IPS-11a (cell line): ENCODE data around the gene SIRPB2.

Experiments
- H3K4me3 ChIP-seq: one replicate; pipeline ENCODE4 v1.5.1; 2013; ENCODE audit warnings: low read depth, low read length, control low read depth

Gene SIRPB2

DNA sequence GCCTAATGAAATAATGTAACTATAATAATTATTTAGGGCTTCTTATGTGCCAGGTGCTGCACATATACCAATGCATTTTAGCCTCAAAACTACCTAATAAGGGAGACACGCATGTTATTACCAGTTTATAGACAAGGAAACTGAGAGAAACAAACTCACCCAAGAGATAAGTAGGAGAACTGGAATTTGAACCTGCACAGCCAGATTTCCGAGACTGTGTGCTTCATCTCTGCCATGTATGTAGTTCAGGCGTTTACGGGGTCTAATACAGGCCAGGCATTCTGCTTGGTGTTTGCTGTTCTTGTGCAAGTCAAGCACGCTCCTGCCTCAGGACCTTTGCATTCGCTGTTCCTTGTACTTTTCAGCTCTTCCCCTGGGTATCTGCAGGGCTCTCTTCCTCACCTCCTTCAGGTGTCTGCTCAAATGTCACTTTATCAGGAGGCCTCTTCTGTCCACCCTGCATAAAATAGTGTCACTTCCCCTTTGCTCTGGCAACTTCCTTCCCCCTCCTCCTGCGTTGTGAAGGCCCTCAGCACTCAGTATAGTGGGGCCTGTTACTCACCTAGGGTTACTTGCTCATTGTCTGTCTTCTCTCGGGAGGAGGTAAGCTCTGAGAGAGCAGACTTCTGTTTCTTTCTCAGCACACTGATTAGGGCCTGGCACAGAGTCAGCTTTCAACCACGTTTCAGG is 18.5 kb downstream of the SIRPB2 start:
- no peak overlapping the region for H3K4me3 ChIP-seq

DNA sequence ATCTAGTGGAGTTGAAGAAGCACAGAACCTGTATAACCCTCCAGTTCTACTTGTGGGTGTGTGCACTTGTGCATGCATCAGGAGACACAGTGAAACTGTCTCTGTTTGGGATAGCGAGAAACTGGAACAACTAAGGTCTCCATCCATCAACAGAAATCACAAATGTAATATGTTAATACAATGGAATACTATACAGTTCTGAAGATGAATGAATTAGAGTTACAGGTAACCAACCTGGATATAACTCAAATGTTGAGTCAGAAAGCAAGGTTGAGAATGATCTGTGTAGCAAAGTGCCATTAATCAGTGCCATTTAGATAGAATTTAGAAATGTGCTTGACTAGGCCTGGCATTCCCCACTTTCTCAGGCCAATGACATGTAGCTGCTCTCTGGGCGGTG is 20.0 kb downstream of the SIRPB2 start:
- H3K4me3 ChIP-seq, result no peak overlapping the region

DNA sequence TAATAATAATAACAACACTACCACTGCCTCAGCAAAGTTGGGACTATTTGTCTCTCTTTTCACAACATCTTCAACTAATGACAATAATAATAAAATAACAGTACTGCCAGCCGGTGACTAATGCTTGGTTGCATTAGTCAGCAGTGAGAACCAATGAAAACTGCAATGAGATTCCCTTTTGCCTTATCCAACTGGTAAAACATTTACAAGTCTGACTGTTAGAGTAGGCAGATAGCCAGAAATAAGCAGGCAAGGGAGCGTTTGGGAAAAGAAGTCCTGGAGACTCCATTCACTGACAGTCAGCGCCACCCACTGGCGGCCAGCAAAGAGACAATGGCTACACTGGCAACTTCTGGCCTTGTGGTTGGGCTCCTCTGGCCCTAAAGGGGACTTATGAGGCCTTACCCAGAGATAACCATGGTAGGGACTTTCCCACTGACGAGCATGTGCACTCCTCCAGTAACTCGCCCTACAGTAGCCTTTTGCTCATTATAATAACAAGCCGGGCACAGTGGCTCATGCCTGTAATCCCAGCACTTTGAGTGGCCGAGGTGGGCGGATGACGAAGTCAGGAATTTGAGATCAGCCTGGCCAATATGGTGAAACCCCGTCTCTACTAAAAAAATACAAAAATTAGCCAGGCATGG is 21.2 kb downstream of the SIRPB2 start:
- no peak overlapping the region for H3K4me3 ChIP-seq

DNA sequence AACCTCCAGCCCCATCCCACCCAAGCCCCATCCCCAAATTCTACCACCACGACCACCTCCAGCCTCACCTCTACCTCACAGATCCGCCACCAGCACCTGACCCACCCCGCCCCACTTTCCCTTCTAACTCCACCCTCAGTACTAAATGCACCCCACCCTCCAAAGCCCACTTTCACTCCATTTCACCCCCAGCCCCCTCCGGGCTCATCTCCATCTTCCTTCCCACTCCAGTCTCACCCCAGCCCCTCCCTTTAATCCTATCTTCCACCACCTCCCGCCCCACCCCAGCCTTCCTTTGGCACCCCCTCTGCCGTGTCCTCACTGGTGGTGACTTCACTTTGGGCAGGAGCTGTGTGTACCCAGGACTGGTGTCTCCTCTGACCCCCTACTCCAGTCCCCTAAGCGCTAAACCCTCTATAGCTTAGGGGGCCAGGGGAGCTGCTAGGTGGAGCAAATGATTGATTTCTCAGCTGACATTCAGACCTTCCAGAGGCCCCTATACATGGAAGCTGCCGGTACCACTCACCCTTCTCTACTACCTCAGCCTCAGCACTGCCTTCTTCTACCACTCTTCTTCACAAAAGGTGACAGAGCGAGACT is 21.8 kb downstream of the SIRPB2 start:
- H3K4me3 ChIP-seq, result no peak overlapping the region

DNA sequence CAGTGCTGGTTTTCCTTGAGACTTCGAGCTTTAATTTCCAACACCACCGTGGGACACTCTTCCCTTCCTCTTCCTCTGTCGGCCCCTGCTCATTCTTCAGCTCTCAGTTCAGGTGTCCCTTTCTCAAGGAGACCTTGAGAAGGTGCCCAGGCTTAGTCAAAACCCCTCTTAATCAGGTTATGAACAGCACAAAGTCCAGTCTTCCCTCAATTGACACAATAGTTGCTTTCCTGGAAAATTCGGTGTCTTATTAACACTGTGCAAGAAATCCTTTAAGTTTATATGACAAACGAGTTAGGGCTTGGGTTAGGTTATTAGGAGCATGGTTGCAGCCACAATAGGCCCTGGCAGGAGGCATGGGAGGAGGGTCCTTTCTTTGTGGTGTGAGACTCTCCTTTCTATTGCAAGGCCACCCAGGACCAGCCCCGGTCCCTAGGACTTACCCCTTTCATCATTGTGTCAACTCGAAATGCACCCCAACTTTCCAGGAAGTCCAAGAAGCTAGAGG is 23.0 kb downstream of the SIRPB2 start:
- H3K4me3 ChIP-seq, result no peak overlapping the region

DNA sequence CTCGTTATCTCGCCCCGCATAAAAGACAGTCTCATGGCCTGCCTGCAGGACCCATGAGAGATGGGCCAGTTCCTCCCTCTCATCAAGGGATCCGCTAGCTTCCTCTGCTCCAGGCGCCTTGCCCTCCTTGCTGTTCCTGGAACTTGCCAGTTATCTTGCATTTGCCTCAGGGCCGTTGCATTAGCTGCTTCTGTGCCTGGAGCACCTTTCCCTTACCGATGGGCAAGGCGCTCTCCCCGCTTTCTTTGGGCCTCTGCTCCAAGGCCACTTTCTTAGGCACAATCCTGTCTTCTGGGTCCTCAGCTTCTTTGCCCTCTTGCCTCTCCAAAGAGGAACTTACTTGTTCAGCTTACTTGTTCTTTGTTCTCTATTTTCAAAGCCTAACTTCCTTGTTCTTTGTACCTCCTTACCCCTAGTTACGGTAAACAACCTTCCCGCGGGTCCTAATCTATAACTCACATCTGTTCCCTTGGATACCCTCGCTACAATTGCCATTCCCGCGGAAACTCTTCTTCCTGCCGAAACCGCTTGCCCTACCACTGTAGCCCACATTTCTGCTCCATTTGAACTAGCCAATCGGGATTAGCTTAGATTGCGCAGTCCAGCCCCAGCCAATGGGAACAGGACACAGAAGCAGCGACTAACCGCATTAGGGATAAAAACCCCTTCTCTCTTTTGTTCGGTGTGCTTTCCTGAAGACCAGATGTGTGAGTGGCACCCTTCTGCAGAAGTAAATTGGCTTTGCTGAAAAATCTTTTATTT is 23.7 kb downstream of the SIRPB2 start:
- no peak overlapping the region for H3K4me3 ChIP-seq

DNA sequence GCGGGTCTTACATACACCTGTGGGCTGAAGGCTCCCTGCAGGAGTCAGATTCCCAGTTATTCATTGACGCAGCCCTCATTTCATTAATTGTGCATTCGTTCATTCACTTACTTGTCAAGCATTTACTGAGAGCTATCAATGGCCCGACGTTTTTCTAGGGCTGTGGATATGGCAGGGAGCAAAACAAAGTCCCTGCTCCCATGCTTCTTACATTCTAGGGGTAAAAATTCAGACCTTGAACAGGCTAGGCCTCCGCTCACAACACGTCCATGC is 24.2 kb downstream of the SIRPB2 start:
- H3K4me3 ChIP-seq, result no peak overlapping the region

DNA sequence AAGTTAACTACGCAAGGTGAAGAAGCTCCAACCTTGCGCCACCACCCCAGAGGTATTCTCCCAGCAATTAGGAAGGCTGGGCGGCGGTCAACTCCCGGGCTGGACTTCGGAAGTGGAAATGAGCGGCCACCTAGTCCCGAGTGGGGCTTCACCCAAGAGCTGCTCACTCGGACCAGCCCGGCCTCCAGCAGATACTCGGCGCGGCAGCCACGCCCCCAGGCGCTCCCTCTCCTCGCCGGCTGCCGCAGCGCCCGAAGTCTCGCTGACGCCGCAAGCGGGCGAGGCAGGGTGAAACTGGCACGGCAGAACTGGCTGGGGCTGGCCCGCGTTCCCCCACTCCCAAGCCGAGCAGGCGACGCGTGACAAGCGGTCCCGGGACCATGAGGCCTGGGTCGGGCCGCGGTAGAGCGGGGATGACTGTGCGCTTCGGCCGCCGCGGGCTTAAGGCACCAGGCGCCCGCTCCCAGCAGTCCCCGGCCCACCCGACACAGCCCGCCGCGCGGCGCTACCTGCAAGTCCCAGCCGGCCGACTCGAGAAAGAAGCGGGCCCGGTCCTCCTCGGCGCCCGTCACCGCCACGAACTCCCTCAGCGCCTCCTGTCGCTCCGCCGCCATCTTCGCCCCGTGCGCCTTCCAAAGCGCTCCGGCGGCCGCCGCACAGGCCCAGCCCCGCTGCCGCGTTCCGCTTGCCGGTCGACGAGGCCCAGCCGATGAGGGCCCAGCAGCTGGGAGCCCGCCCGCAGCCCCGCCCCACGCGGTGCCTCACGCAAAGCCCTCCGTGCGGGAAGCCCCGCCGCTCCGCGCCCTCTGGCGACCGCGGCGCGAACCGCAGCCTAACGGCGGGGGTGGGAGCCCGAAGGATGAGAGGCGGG is 24.8 kb downstream of the SIRPB2 start, which contains the start of gene NSFL1C:
NSFL1C (minus strand) TSS at position 639 of the 871 bp plus-strand sequence; CDS start at position 614, 25 bp downstream.
- peak within 1 kb of the TSS; percentile 92 for H3K4me3 ChIP-seq

DNA sequence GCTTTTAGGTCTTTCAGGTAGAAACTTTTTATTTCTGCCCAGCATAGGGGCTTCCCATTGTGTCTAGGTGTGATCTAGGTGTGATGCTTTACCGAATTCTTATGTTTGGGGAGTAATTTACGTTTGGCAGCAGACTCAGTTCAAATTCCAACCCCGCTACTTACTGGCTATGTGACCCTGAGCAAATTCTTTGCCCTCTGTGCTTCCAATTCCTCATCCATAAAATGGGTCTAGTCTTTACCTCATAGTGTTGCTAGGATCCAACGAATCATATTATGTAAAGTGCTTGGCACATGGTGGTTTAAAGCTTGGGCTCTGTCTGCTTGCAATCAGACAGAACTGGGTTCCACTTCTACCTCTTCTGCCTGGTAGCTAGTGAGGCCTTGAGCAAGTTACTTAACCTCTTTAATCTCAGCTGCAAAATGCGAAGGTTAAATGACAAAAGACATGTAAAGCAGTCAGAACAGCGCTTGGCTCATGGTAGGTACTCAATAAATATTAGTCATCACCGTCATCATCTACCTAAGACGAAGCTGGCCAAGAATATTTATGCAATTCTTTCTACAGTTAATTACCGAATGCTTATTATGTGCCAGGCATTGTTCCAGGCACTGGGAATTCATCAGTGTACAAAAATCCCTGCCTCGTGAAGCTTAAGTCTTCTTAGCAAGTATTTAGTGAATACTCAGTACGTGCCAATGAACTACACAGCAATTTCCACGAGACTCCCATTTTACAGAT is 25.6 kb downstream of the SIRPB2 start:
- peak overlapping the region; percentile 92 for H3K4me3 ChIP-seq

DNA sequence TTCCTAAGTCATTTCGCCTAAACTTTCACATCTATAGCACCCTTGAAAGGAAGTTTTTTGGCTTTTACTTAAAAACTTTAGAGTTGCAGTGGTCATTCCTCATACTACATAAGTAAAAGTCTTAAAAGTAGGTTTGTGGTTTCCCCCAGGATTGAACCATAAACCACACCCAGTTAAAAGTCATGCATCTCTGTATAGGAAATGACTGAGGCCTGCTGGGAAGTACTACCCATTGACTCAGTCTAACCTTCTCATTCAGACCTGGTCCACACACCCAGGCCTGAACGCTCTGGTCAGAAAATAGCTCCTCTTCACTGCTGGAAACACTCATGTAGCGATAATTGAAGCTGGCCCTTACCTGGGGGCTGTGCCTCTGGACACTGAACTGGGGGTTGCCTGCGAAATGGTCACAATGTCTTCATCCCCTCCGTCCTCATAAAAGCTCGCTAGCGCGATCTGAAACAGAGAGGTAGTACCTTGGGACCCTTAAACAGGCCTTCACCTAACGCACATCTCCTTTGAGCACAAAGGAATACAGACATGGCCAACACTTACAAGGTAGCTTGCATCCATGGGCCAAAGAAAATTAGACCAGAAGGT is 27.1 kb downstream of the SIRPB2 start:
- no peak overlapping the region for H3K4me3 ChIP-seq

DNA sequence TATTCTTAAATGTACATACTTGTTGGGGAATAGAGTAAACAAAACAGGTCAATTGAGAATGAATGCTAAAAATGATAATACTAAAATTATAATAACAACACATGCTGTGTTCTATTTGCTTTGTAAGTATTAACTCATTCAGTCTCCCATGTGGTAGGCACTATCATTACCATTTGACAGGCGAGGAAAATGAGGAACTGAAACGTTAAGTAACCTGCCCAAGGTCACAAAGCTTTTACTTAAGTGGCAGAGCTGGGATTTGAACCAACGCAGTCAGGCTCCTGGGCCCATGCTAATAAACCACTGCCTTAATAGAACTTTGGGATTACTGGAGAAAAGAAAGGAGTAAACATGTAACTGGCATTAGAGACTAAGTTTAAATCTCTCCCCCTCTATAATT is 28.4 kb downstream of the SIRPB2 start:
- H3K4me3 ChIP-seq, result no peak overlapping the region

DNA sequence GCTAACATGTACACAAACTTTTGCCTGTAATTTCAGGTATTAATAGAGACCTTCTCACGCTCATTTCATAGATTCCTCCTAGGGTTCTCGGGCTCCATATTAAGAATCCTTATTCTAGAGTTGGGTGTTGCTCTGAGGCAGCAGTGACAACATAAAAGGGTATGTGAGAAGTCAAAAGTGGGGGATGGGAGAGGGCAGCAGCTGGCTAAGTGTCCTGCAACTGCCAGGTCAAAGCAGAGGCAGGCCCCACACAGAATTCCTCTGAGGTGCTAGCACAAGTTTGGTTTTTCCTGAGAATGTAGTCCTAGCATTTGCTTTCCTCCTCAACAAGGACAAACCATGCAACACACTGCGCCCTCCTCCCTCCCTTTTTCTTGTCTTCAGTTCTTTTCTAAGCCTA is 29.2 kb downstream of the SIRPB2 start:
- no peak overlapping the region for H3K4me3 ChIP-seq

DNA sequence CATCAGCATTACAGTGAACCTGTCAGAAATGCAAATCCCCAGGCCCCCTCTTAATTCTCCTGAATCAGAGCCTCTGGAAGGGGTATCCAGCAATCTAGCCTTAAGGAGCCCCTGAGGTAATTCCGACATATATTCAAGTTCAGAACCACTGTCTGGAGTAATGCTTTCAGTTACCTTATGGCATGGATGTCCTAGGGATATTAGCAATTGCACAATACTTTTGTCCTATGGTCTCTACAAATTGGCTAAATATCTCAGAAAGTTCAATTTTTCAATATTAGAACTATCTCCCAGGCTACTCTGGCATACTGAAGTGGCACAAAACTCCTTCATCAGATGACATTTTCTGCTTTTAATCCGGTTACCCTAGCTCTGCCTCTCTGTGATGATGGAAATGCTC is 30.9 kb downstream of the SIRPB2 start:
- H3K4me3 ChIP-seq, result no peak overlapping the region

DNA sequence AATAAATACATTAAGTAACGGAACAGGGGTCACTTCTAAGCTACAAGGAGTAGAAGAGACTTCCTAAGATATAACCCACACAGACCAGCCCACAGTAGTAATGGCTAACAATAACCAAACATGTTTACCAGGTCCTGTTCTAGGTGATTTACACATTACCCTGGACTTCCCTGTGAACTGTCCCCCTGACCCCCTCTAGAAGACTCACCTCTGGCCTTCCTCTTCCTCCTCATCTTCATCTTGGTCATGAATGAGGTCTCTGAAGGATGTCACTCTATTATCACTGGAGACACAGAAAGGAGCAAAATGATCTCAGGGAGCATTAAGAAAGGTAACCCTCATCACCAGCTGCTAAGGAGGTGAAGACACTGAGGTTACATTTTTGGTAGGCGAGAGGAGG is 33.2 kb downstream of the SIRPB2 start:
- H3K4me3 ChIP-seq, result no peak overlapping the region

DNA sequence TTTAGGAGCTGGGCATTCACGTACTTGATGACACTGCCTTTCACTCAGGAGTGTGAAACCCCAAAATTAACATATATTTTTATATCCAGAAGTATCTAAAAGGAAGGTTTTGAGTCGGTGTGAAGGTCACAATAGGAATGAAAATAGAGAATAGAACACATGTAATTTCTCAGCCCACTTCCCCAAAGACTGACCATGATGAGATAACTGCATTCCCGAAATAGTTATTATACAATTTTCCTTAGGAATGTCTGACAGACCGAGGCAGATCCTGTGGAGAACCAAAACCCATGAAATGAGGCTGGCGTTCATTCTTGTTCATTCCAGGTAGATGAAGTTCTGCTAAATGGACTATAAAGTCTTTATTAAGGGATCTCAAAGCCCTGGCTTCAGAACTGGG is 34.9 kb downstream of the SIRPB2 start:
- no peak overlapping the region for H3K4me3 ChIP-seq

DNA sequence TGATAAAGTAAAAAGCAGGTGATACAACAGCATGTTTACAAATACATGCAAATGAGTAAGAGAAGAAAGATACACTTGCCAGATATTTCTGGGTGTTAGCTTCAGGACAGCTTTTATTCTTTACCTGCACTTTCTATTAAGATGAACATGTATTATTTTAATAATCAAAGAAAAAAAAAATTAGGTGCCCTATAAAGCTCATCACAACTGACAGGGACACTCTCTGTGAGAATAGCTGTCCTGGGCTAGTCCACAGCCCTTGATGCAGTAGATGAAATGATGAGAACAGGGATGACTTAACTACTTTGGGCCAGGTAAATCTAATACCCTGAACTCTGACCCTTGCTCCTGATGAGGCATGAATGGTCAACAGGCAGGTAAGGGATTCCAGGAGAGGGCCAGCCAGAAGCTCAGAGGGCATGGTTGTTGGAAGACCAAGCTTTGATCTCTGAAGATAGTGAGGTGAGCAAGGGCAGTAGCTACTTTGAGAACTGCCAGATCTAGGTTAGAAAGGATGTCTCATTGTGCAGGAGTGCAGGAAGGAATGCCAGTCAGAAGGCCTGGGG is 40.2 kb downstream of the SIRPB2 start:
- H3K4me3 ChIP-seq, result no peak overlapping the region

DNA sequence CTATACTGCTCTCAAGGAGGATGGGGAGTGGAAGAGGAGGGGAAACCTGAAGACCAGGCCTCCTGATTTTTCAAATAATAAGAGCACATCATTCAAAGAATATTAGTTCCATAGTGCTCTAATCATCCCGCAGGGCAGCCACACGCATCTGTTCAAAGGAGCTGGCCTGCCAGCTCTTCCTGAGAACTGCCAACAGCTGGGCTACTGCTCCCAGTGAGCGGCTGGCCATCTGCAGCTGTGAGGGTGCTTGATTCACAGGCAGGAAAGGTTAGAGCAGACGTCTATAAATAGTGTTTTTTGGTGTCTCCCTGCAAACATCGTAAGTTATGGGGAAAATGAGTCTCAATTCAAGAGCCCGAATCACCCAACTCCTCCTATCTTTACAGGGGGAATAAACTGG is 41.9 kb downstream of the SIRPB2 start:
- no peak overlapping the region for H3K4me3 ChIP-seq

DNA sequence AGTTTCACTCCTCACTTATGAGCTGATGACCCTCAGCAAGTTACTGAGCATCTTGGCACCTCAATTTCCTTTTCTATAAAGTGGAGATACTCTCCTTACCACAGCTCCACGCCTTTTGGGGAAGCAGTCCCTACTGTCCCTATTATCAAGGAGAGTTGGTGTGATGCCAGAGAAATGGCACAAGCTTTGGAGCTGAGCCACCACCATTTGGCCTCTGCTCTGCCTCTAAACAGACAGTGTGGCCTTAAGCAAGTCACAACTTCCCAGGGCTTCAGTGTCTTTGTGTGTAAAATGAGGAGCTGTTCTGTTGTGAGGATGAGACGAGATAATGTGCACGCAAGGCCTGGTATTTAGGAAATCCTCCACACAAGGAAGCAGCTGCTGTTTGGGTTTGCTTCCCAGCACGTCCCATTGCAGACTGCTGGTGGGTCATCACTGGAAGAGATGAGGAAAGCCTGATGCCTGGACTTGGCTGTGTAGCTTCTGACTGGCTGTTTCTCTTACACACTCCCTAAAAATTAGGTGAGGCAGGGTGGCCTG is 43.1 kb downstream of the SIRPB2 start:
- no peak overlapping the region for H3K4me3 ChIP-seq

DNA sequence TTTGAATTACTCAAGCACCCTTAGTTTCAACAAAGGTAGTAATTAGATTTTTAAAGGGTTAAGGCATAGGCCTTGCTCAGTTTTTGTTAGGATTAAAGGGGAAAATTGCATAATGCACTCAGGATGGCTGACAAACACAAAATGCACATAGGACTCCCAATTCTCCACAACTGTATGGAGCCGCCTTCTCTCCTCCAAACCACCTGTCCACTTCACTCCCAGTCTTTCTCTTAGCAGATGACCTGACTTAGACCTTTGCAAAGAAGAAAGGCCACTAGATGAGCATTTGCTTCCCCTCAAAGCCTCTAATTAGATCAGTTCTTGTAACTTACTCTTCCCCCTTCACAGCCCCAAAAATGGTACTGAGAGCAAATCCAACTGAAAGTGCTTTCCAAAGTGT is 44.7 kb downstream of the SIRPB2 start:
- no peak overlapping the region for H3K4me3 ChIP-seq
